Stomach (tissue), 9 donors: Measurements from ENCODE around the gene TINAG. TPM values are rescaled to one million over a fixed set of nuclear protein-coding genes. Genes with fewer than 3 reads are reported as not detected.
"Not testable (repeated sequence)": the region's sequence is repeated elsewhere in the genome, so short reads cannot be mapped to it uniquely, and the experiment has no call there.

Experiments used
- DNase-seq, 2 donors: peaks; one replicate each; pipeline versions ENCODE4 v3.0.0 to v3.0.0-alpha.2; 2013 to 2019
- H3K27ac ChIP-seq, 5 donors: fragments of 200-600 bp in 4 of 5; sonication (generic) in 4 of 5; one replicate each; pipeline ENCODE4 v1.5.1; 2013 to 2019; ENCODE audit warnings: mild to moderate bottlenecking in 1 of 5, moderate library complexity in 1 of 5
- H3K27me3 ChIP-seq, 3 donors: fragments of 200-600 bp; sonication (generic); one replicate each; pipeline ENCODE4 v1.5.1; 2017 to 2019; ENCODE audit warnings: mixed run types in 1 of 3
- H3K36me3 ChIP-seq, 4 donors: fragments of 200-600 bp; sonication (generic); 1 replicate in 3 of 4; 2 replicates in 1 of 4; pipeline ENCODE4 v1.5.1; 2016 to 2019
- H3K4me1 ChIP-seq, 4 donors: fragments of 200-600 bp; sonication (generic); one replicate each; pipeline ENCODE4 v1.5.1; 2016 to 2019
- H3K4me3 ChIP-seq, 4 donors: fragments of 200-600 bp; sonication (generic) in 3 of 4; one replicate each; pipeline ENCODE4 v1.5.1; 2016 to 2019; ENCODE audit warnings: mild to moderate bottlenecking in 1 of 4
- H3K9me3 ChIP-seq, 4 donors: fragments of 200-600 bp; sonication (generic); one replicate each; pipeline ENCODE4 v1.5.1; 2016 to 2019
- CTCF ChIP-seq, 7 experiments: fragments of 450-650 bp in 4 of 7; fragments of 200-600 bp in 3 of 7; sonication (generic) in 3 of 7; IDR thresholded peaks; one replicate each; pipeline ENCODE4 v1.5.1; 2016 to 2019; ENCODE audit warnings: antibody characterized with exemption in 7 of 7, control low read depth in 2 of 7, mild to moderate bottlenecking in 1 of 7
- EP300 ChIP-seq: sonication (generic); formaldehyde crosslinking; IDR thresholded peaks from one replicate; pipeline ENCODE4 v1.6.1; 2017; ENCODE audit warnings: antibody characterized with exemption
- POLR2A ChIP-seq, 4 donors: fragments of 450-650 bp; IDR thresholded peaks; one replicate each; pipeline ENCODE4 v1.6.1; 2016; ENCODE audit warnings: antibody characterized with exemption in 4 of 4, control low read depth in 2 of 4, mild to moderate bottlenecking in 1 of 4, moderate library complexity in 1 of 4
- POLR2AphosphoS5 ChIP-seq, 3 donors: sonication (generic); formaldehyde crosslinking; IDR thresholded peaks; one replicate each; pipeline ENCODE4 v1.6.1; 2016; ENCODE audit warnings: antibody characterized with exemption in 3 of 3
- WGBS, 5 donors: extraction: QIAGEN DNeasy Blood & Tissue Kit in 3 of 5; methylation state at CpG; one replicate each; pipeline versions ENCODE4 v1.1.5 to v1.1.7; 2013 to 2018; 5-methylcytosine and 5-hydroxymethylcytosine counted together
- intact Hi-C: fragments of 100-400 bp; cut with DNase I; formaldehyde crosslinking; loops from one replicate; pipeline ENCODE4 v1.15.1; 2023; ENCODE audit warnings: low total_unique reads
- polyA plus RNA-seq, 3 donors: library from polyadenylated mRNA; stranded (reverse); fragments of 200-250 nt; gene quantifications; one replicate each; pipeline ENCODE4 v1.2.3, GENCODE V29; 2013
- total RNA-seq, 5 donors: library from RNA; depleted of rRNA; stranded (reverse); fragments of >200 nt; gene quantifications; one replicate each; pipeline versions ENCODE4 v1.1.0 to v1.2.3, GENCODE V29; 2014 to 2016
- donor health status: healthy with polysubstance abuse.
- donor health status: Bipolar disorder and iron deficiency.
- donor health status: healthy.

Gene TINAG
- total and polyA plus RNA-seq, 8 donors: 2.2 to 3.5 TPM; not detected in 6

GRCh38 chr6:54310377-54311152, 2.3 kb downstream of the TINAG start:
- H3K4me3 ChIP-seq: no peak overlapping the region
- H3K27me3 ChIP-seq: no peaks in the 10 kb centered on the region
- H3K36me3 ChIP-seq: no peaks in the 10 kb centered on the region
- no peaks in the 10 kb centered on the region for H3K9me3 ChIP-seq
- TF ChIP-seq POLR2AphosphoS5 (IDR thresholded peaks at IDR 0.05) (no peak), POLR2A (IDR thresholded peaks at IDR 0.05) (no peak), CTCF (IDR thresholded peaks at IDR 0.05) (no peak), EP300 (no peak)
- 67 to 85% (median 81%) methylated on average over 1 of the region's 1 CpG for WGBS, 5 donors
- DNase-seq: no peak
- H3K4me1 ChIP-seq: no peaks in the 10 kb centered on the region
- no peak overlapping the region for H3K27ac ChIP-seq
- intact Hi-C loops: no loop called here

GRCh38 chr6:54315656-54316055, 7.4 kb downstream of the TINAG start:
- Histone ChIP-seq H3K4me3 (no peak overlapping the region), H3K36me3 (no peaks in the 10 kb centered on the region), H3K9me3 (no peaks in the 10 kb centered on the region), H3K27me3 (no peaks in the 10 kb centered on the region), H3K27ac (no peak overlapping the region), H3K4me1 (no peaks in the 10 kb centered on the region)
- TF ChIP-seq POLR2AphosphoS5 (IDR thresholded peaks at IDR 0.05): no peak
- intact Hi-C loops: no loop called here
- 69 to 80% (median 72%) methylated on average over 4 of the region's 4 CpGs for WGBS, 5 donors
- no peak for DNase-seq

GRCh38 chr6:54320871-54321270, 12.6 kb downstream of the TINAG start:
- Histone ChIP-seq H3K27ac (no peak overlapping the region), H3K4me1 (no peaks in the 10 kb centered on the region), H3K36me3 (no peaks in the 10 kb centered on the region), H3K4me3 (no peak overlapping the region), H3K9me3 (no peaks in the 10 kb centered on the region), H3K27me3 (no peaks in the 10 kb centered on the region)
- WGBS, 5 donors: 56 to 72% (median 69%) methylated on average over 1 of the region's 1 CpG
- DNase-seq: no peak
- TF ChIP-seq EP300 (no peak), POLR2AphosphoS5 (IDR thresholded peaks at IDR 0.05) (no peak), CTCF (IDR thresholded peaks at IDR 0.05) (no peak), POLR2A (IDR thresholded peaks at IDR 0.05) (no peak)
- intact Hi-C loops: no loop called here

- 66 to 77% (median 69%) methylated on average over 6 to 7 of the region's 7 CpGs for WGBS, 5 donors
- Histone ChIP-seq H3K36me3 (no peaks in the 10 kb centered on the region), H3K9me3 (peaks cover 0 to 25% (median 3%) of the 10 kb centered on the region in 4 donors), H3K27me3 (no peaks in the 10 kb centered on the region), H3K27ac (no peak overlapping the region), H3K4me3 (no peak overlapping the region), H3K4me1 (no peaks in the 10 kb centered on the region)
- no peak for TF ChIP-seq CTCF (IDR thresholded peaks at IDR 0.05)
- TF ChIP-seq EP300: no peak
- TF ChIP-seq POLR2AphosphoS5 (IDR thresholded peaks at IDR 0.05): no peak
- DNase-seq: no peak
- intact Hi-C loops: no loop called here
Observed at GRCh38 chr6:54327631-54328030, 19.4 kb downstream of the TINAG start.

- H3K4me3 ChIP-seq, H3K4me1 ChIP-seq, H3K36me3 ChIP-seq, DNase-seq, intact Hi-C loops, H3K27ac ChIP-seq, H3K27me3 ChIP-seq: not testable (repeated sequence)
- peaks cover 0 to 25% (median 3%) of the 10 kb centered on the region in 4 donors for H3K9me3 ChIP-seq
- 56 to 71% (median 68%) methylated on average over 2 of the region's 2 CpGs for WGBS, 5 donors
Observed at GRCh38 chr6:54331571-54331970, 23.3 kb downstream of the TINAG start.
